Endothelial cell of umbilical vein (primary cell): ENCODE measurements around the gene HIVEP1.

ENCODE experiments used
- CTCF ChIP-seq, 2 donors: IDR thresholded peaks; 1 replicate in 1 of 2; 2 replicates in 1 of 2; pipeline ENCODE4 v1.5.1; 2011; ENCODE audit warnings: low read length in 2 of 2, mild to moderate bottlenecking in 2 of 2, moderate library complexity in 2 of 2, control low read depth in 1 of 2, inconsistent platforms in 1 of 2, low read depth in 1 of 2; ENCODE audit not compliant: insufficient read depth in 1 of 2; ENCODE audit errors: extremely low read depth in 1 of 2
- EZH2 ChIP-seq: IDR thresholded peaks from 2 replicates; pipeline ENCODE4 v1.6.1; 2012; ENCODE audit warnings: borderline replicate concordance, low read depth, mild to moderate bottlenecking, moderate library complexity, low read length, inconsistent platforms; ENCODE audit not compliant: severe bottlenecking

DNA sequence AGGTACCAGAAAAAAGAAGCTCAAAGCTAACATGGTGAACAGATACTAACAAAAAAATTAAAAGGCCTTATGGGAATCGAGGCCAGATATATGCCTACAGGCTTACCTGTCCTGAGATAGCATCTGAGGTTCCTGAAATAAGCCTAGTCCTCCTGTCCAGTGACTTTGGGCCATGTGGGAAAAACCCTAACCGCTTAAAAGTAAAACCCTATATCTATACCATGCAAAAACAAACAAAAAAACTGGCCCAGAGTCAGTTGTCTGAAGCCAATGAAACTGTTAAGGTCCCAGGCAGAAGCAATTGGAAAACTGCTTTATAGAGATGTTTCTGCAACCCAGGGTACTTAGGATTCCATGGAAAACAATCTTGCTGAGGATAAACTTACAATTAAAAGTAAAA lies 122.9 kb downstream of the HIVEP1 start:
- no peak for TF ChIP-seq CTCF (IDR thresholded peaks at IDR 0.05; ENCODE audit: extremely low read depth in 1 of 2, insufficient read depth in 1 of 2, low read depth in 1 of 2, low read length in 2 of 2)
- TF ChIP-seq EZH2 = no peak
